Psoas muscle (tissue), 8 donors: Measurements from ENCODE around the gene MXD1. TPM values are rescaled to one million over a fixed set of nuclear protein-coding genes. Genes with fewer than 3 reads are reported as not detected.

Experiments used
- ATAC-seq, 4 donors: fragments of 200-7000 bp; cut with Tn5 transposase; one replicate each; pipeline ENCODE4 v1.9.1; 2020; ENCODE audit warnings: moderate library complexity in 3 of 4, mild to moderate bottlenecking in 2 of 4
- DNase-seq, 2 donors: peaks; one replicate each; pipeline ENCODE4 v3.0.0-alpha.2; 2020
- H3K27ac ChIP-seq: fragments of 200-600 bp; one replicate; pipeline ENCODE4 v1.8.0; 2022
- H3K27me3 ChIP-seq, 3 donors: fragments of 200-600 bp in 1 of 3; one replicate each; pipeline versions ENCODE4 v1.6.1 to v1.8.0; 2013 to 2022; ENCODE audit warnings: low read length in 2 of 3, mild to moderate bottlenecking in 2 of 3, moderate library complexity in 1 of 3; ENCODE audit not compliant: insufficient read depth in 3 of 3
- H3K36me3 ChIP-seq, 2 donors: fragments of 200-600 bp in 1 of 2; one replicate each; pipeline versions ENCODE4 v1.6.1 to v1.8.0; 2013 to 2022; ENCODE audit warnings: low read depth in 1 of 2, mild to moderate bottlenecking in 1 of 2, moderate library complexity in 1 of 2; ENCODE audit not compliant: insufficient read depth in 1 of 2
- H3K4me1 ChIP-seq: fragments of 200-600 bp; one replicate; pipeline ENCODE4 v1.8.0; 2022
- H3K4me3 ChIP-seq: fragments of 200-600 bp; one replicate; pipeline ENCODE4 v1.8.0; 2022; ENCODE audit warnings: mild to moderate bottlenecking
- H3K9me3 ChIP-seq: fragments of 200-600 bp; one replicate; pipeline ENCODE4 v1.8.0; 2022
- CTCF ChIP-seq: fragments of 200-600 bp; IDR thresholded peaks from one replicate; pipeline ENCODE4 v1.8.0; 2022; ENCODE audit warnings: antibody characterized with exemption
- WGBS, 3 donors: extraction: QIAGEN DNeasy Blood & Tissue Kit; methylation state at CpG; one replicate each; pipeline versions ENCODE4 v1.1.6 to v1.1.7; 2013; 5-methylcytosine and 5-hydroxymethylcytosine counted together
- intact Hi-C, 2 donors: fragments of 100-400 bp; cut with DNase I; formaldehyde crosslinking; loops; one replicate each; pipeline versions ENCODE4 v1.11.0 to v1.14.2; 2022
- polyA plus RNA-seq, 3 donors: library from polyadenylated mRNA; stranded (reverse); fragments of 200-250 nt; gene quantifications; one replicate each; pipeline ENCODE4 v1.2.3, GENCODE V29; 2013
- total RNA-seq, 4 donors: library from RNA; stranded (reverse); fragmentation: NEBNext Ultra II Directional in 2 of 4; extraction: Animal tissue kit (Norgen Biotek cat#: 25700) in 2 of 4; gene quantifications; one replicate each; pipeline versions ENCODE4 v1.2.1 to v1.2.4, GENCODE V29; 2021 to 2023
- donor health status: healthy with polysubstance abuse.
- donor health status: DM: no; HTN: no; CAD: no; lungs with moderate emphysema.
- donor health status: Bipolar disorder and iron deficiency.
- donor health status: healthy.
- donor health status: DM: yes; HTN: yes; CAD: no.
- donor health status: DM: no; HTN: no; CAD: no.
- donor health status: DM: no; HTN: no; CAD: no.
- donor health status: DM: yes; HTN: yes; CAD: no.

Gene MXD1
- total and polyA plus RNA-seq, 7 donors, result 2.8 to 11.9 (median 6.4) TPM

GRCh38 chr2:69943000-69943842 is 28.3 kb downstream of the MXD1 start:
- ATAC-seq, result no peak
- TF ChIP-seq CTCF, result no peak
- H3K27me3 ChIP-seq, result no peaks in the 10 kb centered on the region
- 82 to 86% (median 84%) methylated on average over 11 of the region's 11 CpGs for WGBS, 3 donors
- H3K9me3 ChIP-seq, result no peaks in the 10 kb centered on the region
- no peak for DNase-seq
- no peaks in the 10 kb centered on the region for H3K4me1 ChIP-seq
- H3K27ac ChIP-seq, result no peak overlapping the region
- H3K36me3 ChIP-seq, result peaks cover 5 to 55% of the 10 kb centered on the region in 2 donors
- intact Hi-C loops, result no loop called here
- H3K4me3 ChIP-seq, result no peak overlapping the region

GRCh38 chr2:69943843-69944525 is 29.1 kb downstream of the MXD1 start:
- H3K36me3 ChIP-seq, result peaks cover 5 to 48% of the 10 kb centered on the region in 2 donors
- no peak overlapping the region for H3K4me3 ChIP-seq
- ATAC-seq (no peak), DNase-seq (no peak)
- no peaks in the 10 kb centered on the region for H3K9me3 ChIP-seq
- intact Hi-C loops, result no loop called here
- WGBS, 3 donors, result 74 to 80% (median 76%) methylated on average over 9 of the region's 9 CpGs
- H3K27me3 ChIP-seq, result peaks cover 0 to 2% (median 0%) of the 10 kb centered on the region in 3 donors
- H3K4me1 ChIP-seq, result no peaks in the 10 kb centered on the region
- no peak overlapping the region for H3K27ac ChIP-seq
- no peak for TF ChIP-seq CTCF

GRCh38 chr2:69944756-69945155 is 29.8 kb downstream of the MXD1 start:
- no peak for ATAC-seq
- WGBS, 3 donors, result 89 to 95% (median 93%) methylated on average over 7 of the region's 7 CpGs

GRCh38 chr2:69945441-69945840 is 30.5 kb downstream of the MXD1 start:
- Histone ChIP-seq H3K4me1 (no peaks in the 10 kb centered on the region), H3K36me3 (peaks cover 0 to 33% of the 10 kb centered on the region in 2 donors), H3K27ac (no peak overlapping the region), H3K27me3 (peaks cover 0 to 2% (median 0%) of the 10 kb centered on the region in 3 donors), H3K9me3 (no peaks in the 10 kb centered on the region), H3K4me3 (no peak overlapping the region)
- ATAC-seq (peak in 1 of 4 donors; percentile 27), DNase-seq (no peak)
- 87 to 97% (median 87%) methylated on average over 8 of the region's 8 CpGs for WGBS, 3 donors
- intact Hi-C loops, result no loop called here
- TF ChIP-seq CTCF, result no peak

More at GRCh38 chr2:69944756-69945155, 29.8 kb downstream of the MXD1 start:
- H3K27ac ChIP-seq, result no peak overlapping the region
- no peak for DNase-seq
- no peaks in the 10 kb centered on the region for H3K4me1 ChIP-seq
- TF ChIP-seq CTCF, result no peak
- intact Hi-C loops, result no loop called here
- H3K9me3 ChIP-seq, result no peaks in the 10 kb centered on the region
- H3K4me3 ChIP-seq, result no peak overlapping the region
- peaks cover 0 to 2% (median 0%) of the 10 kb centered on the region in 3 donors for H3K27me3 ChIP-seq
- H3K36me3 ChIP-seq, result peaks cover 4 to 40% of the 10 kb centered on the region in 2 donors
